GM19193 (cell line): ENCODE data around the gene SPTSSA.

ENCODE experiments used
- POLR2A ChIP-seq: IDR thresholded peaks from 4 replicates; pipeline ENCODE4 v1.6.1; 2011; ENCODE audit not compliant: insufficient read depth, insufficient read length; ENCODE audit errors: extremely low read depth

SPTSSA gene

DNA sequence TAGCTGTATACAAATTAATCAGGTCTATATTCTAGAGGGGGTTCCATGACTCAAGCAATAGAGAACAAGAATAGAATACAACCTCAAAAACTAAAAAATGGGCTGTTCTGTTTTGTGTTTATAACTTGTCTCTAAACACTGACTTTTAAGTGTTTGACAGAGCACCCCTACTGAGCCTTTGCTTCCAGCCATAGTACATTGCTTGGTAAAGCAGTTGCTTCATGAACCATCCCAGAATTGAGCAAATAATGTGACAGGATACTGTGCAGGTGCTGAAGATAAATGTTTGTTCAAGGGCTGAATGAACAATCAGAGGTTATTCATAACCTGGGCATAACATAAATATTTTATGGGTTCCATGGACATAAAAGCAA, 11.5 kb downstream of the SPTSSA start:
- no peak for TF ChIP-seq POLR2A

DNA sequence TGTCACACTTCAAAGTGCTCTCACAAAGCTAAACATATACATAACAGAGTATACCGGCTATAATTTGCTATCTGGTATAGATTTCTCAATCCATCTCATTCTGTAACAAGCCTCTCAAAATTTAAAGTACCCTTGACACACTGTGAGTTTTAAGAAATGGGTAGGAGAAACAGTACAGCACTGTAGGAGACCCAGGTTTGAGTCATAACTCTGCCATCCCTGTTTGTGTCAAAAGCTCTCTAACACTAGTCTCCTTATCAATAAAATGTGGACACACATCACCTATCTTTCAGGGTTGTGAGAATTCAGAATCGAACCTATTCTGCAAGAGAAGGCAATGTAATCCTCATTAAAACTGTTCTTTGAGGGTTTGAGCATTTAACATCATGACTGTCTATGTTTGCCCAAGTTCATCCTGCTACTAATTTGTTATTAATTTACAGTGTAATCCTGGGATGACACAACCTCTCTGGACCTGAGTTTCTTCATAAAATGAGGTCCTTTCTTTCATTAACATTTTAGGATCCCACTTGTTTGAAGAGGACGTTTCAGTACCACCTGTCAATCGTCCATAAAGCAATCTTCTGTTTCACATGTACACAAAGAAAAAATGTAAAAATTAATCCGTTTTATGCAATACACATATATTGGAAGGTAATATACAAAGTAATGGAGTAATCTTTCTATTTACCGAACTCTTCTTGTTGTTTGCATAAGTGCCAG, 12.1 kb downstream of the SPTSSA start:
- no peak for TF ChIP-seq POLR2A

DNA sequence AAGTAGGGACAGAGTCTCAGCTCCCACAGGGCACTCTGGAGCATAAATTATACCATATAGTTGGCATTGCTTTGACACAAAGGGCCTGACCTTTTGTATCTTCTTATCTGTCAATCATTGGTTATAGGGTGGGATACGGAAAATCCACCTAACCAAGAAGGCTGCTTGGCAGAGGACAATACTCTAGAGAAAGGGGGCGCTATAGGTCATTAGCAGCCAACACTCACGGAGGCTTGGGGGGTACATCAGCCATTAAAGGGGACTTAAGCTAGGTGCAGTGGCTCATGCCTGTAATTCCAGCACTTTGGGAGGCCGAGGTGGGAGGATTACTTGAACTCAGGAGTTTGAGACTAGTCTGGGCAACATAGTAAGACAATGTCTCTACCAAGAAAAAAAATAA, 22.9 kb downstream of the SPTSSA start:
- TF ChIP-seq POLR2A = no peak

DNA sequence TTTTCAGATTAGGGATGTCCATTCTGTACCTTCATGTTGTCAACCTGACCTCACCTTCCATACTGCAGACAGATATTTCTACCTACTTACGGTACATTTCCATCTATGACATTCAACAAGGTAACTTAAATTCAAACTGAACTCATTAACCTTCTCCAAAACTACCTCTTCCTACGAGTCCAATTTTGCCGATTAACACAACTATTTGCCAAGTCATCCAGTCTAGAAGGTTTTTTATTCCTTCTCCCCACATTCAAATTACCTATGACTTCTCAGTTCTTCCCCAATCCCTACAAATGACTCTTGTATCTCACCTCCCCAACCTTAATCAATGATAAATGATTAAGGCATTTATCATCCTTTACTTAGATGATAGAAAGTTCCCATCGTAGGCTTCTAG, 23.6 kb downstream of the SPTSSA start:
- TF ChIP-seq POLR2A = no peak

DNA sequence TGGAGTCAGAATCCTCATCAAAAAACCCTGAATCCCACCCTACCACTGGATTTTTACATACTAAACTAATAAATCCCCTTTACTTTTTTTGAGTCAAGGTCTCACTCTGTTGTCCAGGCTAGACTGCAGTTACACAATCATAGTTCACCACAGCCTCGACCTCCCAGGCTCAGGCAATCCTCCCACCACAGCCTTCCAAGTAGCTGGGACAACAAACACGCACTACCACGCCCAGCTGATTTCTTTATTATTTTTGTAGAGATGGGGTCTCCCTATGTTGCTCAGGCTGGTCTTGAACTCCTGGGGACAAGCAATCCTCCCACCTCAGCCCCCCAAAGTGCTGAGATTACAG, 24.3 kb downstream of the SPTSSA start:
- no peak for TF ChIP-seq POLR2A

DNA sequence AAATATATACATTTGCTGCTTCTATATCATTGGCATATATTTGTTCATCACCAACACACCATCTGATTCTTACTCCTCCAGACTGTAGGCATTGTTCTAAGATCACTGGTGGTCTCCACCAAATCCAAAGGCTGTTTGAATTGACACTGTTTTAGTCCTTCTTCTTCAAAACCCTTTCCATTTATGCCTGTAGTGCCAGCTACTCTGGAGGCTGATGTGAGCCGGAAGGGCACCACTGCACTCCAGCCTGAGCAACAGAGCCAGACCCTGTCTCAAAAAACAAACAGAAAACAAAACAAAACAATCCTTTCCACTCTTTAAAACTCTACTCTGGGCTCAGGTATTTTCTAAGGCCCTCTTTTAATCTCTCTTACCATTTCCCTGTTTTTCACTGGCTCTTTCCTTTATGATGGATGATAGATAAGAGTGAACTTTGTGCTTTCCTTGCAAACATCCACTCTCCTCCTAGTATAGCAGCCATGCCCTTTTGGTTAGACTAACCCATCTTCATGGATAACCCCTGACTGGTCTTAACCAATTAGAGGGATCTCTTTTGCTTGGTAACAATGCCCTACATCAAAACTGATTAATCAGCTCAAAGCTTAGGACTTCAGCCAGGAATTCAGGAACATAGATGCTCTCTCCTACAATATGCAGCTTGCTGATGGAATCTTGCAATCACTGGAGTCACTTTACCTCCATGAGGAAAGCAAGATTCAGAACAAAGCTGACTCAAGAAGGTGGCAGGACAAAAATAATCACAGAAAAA, 24.9 kb downstream of the SPTSSA start:
- no peak for TF ChIP-seq POLR2A

DNA sequence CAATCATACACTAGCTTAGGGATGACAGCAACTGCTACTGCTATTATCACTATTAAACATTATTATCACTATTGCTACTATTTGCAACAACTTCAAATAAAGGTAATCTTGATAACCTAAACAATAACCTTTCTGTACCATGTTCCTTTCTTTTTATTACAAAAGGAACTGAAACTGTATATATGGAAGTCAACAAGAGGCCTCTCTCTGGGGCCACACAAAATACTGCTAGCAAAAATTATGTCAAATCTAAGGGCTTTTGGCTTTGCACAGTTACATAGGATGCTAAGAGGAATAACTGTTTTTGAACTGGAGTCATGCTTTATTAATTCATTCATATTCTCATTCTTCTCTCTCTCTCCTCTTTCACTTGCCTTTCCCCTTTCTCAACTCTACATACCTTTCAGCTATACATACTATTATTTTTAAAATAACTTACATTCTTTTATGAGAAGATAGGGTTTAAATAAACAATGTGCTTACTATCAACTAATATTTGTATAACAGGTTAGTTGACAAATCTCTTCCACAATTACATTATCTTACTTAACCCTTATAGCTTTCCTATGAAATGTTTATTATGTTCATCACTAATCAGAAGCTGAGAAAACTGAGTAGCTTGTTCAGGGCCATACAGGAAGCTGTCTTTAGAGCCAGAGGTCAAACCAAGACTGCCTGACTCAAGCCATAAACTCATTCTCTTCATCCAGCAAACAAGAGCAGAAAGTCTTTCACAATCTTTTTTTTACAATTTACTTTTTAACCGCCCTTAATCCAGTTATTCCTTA, 25.7 kb downstream of the SPTSSA start:
- no peak for TF ChIP-seq POLR2A

DNA sequence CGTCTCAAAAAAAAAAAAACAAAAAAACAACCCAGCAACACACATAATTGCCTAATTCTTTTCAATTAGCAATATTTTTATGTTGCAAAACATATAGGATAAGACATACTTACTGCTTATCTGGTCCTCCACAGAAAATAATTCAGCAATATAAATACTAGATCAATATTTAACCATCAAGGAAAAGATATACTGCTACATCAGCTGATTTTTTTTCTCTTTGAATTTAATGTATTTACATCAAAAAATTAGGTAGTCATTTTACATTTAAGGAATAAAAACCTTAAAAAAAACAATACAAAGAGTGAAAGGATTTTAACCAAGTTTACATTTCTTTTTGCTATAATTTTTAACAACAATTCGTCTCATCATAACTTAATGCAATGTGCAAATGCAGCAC, 28.1 kb downstream of the SPTSSA start:
- TF ChIP-seq POLR2A = no peak

DNA sequence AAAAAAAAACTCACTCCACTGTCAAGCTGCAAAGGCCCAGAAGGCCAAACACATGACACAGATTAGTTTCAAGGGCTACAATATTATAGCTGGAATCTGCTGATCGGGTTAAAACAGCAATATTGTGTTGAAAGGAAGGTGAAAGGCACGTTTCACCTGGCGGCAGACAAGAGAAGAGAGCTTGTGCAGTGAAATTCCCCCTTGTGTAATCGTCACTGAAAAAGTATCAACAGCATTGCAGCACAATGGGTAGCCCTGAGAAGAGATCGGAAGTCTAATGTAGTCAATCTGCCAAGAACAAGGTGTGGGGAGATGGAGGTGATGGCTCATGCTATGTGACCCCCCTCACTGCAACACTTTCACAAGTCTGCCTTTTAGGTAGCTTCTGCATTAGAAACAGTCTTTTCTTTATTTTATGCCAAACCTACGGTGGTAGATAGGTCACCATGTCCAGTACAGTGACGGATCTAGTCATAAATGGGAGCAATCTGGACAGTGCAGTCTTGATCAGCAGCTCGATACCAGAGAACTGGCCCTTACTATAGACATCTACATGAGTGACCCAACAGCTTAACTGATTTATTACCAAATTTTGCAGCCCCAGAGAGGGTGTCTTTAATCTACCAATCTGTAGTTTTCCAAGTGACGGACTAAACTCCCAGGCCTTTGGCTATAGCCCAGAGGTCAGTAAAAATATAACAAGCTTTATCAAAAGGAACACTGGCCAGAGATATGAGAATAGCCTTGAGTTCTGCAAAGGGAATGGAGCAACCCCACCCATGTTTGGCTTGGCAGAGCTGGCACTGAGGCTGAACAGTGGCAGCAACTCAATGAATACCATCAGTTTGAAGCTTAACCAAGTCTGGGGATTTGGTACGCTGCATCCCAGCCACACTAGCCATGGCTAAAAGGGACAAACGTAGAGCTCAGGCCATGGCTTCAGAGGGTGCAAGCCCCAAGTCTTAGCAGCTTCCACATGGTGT, 35.4 kb downstream of the SPTSSA start:
- TF ChIP-seq POLR2A = no peak

DNA sequence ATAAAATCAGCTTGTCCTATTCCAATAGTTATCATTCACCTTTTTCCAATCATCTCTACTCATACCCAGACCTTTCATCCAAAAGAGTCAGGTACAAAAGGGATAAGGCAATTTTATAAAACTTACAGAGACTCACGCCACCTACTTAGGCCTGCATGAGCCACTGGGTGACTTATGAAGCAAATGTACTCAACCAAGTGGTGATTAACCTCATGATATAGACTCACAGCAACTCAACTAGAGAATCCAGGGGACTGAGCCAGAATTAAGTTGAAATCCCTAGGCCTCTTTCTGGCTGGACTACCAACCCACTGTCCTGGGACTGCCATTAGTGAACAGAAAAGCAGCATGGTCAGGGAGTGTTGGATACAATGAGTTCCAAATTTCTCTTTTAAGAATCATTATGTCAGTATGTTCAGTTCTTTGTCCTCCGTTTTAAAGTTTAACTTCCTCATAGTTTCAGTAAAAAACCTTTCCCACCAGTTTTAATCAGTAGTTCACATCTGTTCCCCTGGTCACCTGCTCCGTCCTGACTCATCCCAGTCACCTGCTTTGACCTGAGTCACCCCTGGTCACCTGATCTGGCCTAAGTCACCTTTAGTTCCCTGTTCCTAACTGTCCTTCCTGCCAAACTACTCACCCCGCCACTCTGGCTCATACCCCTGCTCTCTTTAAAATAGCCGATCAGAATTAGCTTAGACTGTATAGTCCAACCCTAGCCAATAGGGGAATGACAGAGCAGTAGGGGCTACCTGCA, 36.8 kb downstream of the SPTSSA start:
- no peak for TF ChIP-seq POLR2A

DNA sequence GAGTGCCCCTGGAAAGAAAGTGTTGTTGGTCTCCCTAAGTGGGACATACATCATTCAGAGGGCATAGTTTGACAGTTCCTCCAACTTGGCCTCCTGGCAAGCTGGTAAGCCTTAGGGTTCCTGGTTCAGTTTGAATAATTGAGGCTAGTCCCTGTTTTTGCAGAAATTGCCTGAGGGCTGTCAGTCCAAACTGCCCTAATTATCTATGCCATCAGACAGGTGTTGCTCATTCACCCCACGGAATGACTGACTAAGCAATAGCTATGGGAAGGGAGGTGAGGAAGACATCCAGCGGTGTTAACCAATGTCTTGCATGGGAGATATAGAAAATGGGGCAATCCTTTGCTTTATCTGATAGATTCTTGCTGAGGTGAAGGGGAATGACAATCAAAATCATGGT, 37.6 kb downstream of the SPTSSA start:
- TF ChIP-seq POLR2A = no peak

DNA sequence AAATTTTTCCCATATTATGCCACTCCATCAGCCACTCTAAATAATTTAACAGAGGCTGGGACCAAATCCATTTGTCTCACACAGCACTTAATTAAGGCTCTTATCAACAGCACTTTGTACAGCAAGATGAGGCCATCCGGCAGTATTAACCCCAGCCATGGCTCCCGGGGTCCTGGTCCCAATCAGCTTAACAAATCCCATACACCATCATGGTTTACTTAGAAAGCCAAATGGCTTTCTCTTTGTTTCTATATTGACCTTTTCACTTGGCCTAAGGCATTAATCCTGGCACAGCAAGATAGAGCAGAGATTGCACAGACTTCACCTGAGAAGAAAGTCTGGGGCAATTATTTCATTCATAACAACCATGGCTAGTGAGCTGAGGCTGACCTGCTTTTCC, 38.6 kb downstream of the SPTSSA start:
- TF ChIP-seq POLR2A = no peak

DNA sequence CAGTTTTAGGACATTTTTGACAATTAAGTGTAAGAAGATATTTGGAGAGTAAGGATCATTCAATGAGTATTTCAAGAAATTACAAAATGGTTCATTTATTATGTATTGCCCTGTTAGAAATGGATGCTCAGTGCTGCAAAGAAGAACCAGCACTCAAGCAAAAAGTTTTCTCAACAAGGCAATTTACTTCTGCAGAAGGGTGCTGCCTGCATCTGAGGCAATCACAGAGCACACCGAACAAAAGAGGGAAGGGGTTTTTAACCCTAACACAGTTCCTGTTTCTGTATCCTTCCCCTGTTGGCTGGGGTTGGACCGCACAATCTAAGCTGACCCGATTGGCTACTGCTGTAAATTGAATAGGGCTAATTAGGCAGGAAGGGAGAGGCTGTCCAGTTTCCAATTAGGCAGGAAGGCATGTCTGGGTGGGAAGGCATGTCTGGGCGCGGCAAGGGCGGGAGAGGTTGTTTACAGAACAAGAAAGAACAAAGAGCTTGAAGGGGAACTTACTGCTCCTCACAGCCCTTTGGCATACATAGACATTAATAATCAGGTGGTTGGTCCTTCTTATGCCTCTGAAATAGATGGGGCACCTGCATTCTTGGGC, 41.4 kb downstream of the SPTSSA start:
- TF ChIP-seq POLR2A = no peak

DNA sequence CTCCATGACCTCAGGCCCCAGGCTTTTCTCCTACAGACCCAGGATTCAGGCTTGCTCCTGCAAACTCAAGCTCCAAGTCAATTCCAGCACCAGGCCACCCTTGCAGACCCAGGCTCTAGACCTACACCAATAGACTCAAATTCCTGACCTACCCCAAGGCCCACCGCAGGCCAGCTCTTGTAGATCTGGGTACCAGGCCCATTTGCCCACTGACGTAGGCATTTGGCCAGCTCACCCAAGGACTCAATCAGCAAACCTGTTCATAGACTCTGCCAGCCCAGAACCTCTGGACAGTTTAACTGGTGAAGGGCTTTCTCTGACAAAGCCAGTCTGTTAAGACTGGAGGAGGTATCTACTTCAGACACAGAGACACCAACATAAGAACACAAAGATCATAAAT, 52.3 kb downstream of the SPTSSA start:
- no peak for TF ChIP-seq POLR2A

DNA sequence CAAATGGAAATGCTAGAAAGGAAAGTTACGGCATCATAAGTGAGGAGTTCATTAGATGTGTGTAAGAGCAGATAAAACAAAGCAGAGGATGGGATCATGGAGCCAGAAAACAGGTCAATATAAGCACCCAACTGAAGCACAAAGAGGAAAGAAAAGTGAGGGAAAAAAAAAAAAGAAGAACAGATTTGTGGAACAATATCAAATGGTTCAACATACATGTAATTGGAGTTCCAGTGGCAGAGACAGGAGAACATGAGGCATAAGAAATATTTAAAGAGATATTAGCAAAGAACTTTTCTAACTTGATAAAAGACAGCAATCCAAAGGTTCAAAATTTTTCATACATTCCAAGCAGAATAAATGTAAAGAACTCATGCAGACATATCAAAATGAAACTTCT, 54.1 kb downstream of the SPTSSA start:
- TF ChIP-seq POLR2A = no peak
